Small intestine (tissue), 7 donors: ENCODE measurements around the gene VWA3A. TPM values are rescaled to one million over a fixed set of nuclear protein-coding genes. Genes with fewer than 3 reads are reported as not detected.

Source experiments
- DNase-seq, 2 donors: peaks; one replicate each; pipeline versions ENCODE4 v3.0.0 to v3.0.0-alpha.2; 2013
- FAIRE-seq: peaks from 2 replicates; lab custom pipeline; 2012; peaks lifted over from hg19 to GRCh38; lab: Jason Lieb, UNC
- H3K27ac ChIP-seq, 3 donors: one replicate each; pipeline ENCODE4 v1.5.1; 2013; ENCODE audit warnings: low read length in 2 of 3, mild to moderate bottlenecking in 2 of 3, control low read depth in 1 of 3, inconsistent platforms in 1 of 3, low read depth in 1 of 3, moderate library complexity in 1 of 3
- H3K27me3 ChIP-seq, 3 donors: one replicate each; pipeline ENCODE4 v1.6.1; 2013; ENCODE audit warnings: low read length in 3 of 3, inconsistent platforms in 1 of 3; ENCODE audit not compliant: control insufficient read depth in 3 of 3, insufficient read depth in 3 of 3
- H3K36me3 ChIP-seq, 3 donors: one replicate each; pipeline ENCODE4 v1.6.1; 2013; ENCODE audit warnings: low read length in 3 of 3, inconsistent platforms in 1 of 3, low read depth in 1 of 3, mild to moderate bottlenecking in 1 of 3, moderate library complexity in 1 of 3; ENCODE audit not compliant: control insufficient read depth in 3 of 3, insufficient read depth in 2 of 3
- H3K4me1 ChIP-seq, 3 donors: one replicate each; pipeline ENCODE4 v1.6.1; 2013; ENCODE audit warnings: low read length in 2 of 3, inconsistent platforms in 1 of 3, low read depth in 1 of 3, mild to moderate bottlenecking in 1 of 3, moderate library complexity in 1 of 3; ENCODE audit not compliant: control insufficient read depth in 3 of 3, insufficient read depth in 2 of 3
- H3K4me3 ChIP-seq, 3 donors: one replicate each; pipeline ENCODE4 v1.5.1; 2013; ENCODE audit warnings: low read length in 3 of 3, control low read depth in 1 of 3, inconsistent platforms in 1 of 3, low read depth in 1 of 3, mild to moderate bottlenecking in 1 of 3, moderate library complexity in 1 of 3
- H3K9me3 ChIP-seq, 2 donors: one replicate each; pipeline ENCODE4 v1.6.1; 2013; ENCODE audit warnings: low read depth in 1 of 2, low read length in 1 of 2; ENCODE audit not compliant: control insufficient read depth in 2 of 2, insufficient read depth in 1 of 2
- WGBS, 3 donors: extraction: QIAGEN DNeasy Blood & Tissue Kit; methylation state at CpG; one replicate each; pipeline ENCODE4 v1.1.7; 2013; 5-methylcytosine and 5-hydroxymethylcytosine counted together
- polyA plus RNA-seq, 4 donors: library from polyadenylated mRNA; stranded (reverse) in 3 of 4; unstranded in 1 of 4; fragments of 200-250 nt in 3 of 4; fragments of 120-200 nt in 1 of 4; gene quantifications; one replicate each; pipeline versions ENCODE4 v1.2.1 to v1.2.3, GENCODE V29; 2013
- donor health status: healthy with polysubstance abuse.
- donor health status: control.
- donor health status: control.
- donor health status: Bipolar disorder and iron deficiency.
- donor health status: healthy.

The VWA3A gene
- polyA plus RNA-seq, 4 donors = 0.01 to 0.13 TPM; not detected in 2

DNA sequence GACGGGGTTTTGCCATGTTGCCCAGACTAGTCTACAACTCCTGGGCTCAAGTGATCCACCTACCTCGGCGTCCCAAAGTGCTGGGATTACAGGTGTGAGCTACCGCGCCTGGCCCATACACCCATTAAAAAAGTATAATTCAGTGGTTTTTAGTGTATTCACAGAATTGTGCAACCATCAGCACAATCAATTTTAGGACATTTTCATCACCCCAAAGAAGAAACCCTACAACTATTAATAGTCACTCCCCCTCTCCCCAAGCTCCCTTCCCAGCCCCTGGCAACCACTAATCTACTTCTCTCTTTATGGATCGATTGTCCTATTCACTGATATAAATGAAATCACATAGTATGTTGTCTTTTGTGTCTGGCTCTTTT lies 109.9 kb downstream of the VWA3A start:
- peaks cover 0 to 9% (median 0%) of the 10 kb centered on the region in 3 donors for H3K4me1 ChIP-seq
- H3K4me3 ChIP-seq = no peak overlapping the region
- no peaks in the 10 kb centered on the region for H3K9me3 ChIP-seq
- H3K27me3 ChIP-seq = no peaks in the 10 kb centered on the region
- WGBS, 3 donors = 78 to 92% (median 82%) methylated on average over 6 of the region's 6 CpGs
- H3K27ac ChIP-seq = peak overlapping the region in 1 of 3 donors; percentile 23
- DNase-seq (no peak), FAIRE-seq (no peak)
- H3K36me3 ChIP-seq = no peaks in the 10 kb centered on the region

DNA sequence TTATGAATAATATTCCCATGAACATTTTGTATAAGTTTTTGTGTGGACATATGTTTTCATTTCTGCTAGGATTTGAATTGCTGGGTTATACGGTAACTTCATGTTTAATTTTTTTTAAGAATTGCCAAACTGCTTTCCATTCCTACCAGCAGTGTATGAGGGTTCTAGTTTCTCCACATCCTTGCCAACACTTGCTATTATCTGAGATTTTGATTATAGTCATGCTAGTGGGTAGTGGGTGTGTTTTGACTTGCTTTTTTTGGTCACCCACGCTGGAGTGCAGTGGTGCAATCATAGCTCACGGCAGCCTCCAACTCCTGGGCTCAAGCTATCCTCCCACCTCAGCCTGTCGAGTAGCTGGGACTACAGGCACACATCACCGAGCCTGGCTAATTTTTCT lies 110.8 kb downstream of the VWA3A start:
- peaks cover 0 to 9% (median 5%) of the 10 kb centered on the region in 3 donors for H3K4me1 ChIP-seq
- DNase-seq (no peak), FAIRE-seq (no peak)
- H3K9me3 ChIP-seq = no peaks in the 10 kb centered on the region
- no peaks in the 10 kb centered on the region for H3K27me3 ChIP-seq
- no peak overlapping the region for H3K4me3 ChIP-seq
- peaks cover 0 to 2% (median 0%) of the 10 kb centered on the region in 3 donors for H3K36me3 ChIP-seq
- 85 to 90% (median 89%) methylated on average over 5 of the region's 5 CpGs for WGBS, 3 donors
- no peak overlapping the region for H3K27ac ChIP-seq

DNA sequence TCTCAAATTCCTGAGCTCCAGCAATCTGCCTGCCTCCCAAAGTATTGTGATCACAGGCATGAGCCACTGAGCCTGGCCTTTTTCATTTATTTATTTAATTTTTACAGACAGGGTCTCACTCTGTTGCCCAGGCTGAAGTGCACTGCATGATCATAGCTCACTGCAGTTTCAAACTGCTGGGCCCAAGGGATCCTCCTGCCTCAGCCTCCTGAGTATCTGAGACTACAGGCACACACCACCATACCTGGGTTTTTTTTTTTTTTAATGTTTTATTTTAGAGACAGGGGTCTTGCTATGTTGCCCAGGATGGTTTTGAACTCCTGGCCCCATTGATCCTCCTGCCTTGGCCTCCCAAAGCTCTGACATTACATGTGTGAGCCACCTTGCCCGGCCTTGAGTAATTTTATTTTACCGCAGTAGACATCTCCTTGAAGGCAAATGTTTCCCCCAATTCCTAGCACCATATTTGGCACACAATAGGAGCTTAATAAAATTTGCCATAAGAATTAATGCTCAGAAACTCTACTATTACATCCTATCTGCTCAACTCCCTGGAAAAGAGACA lies 111.8 kb downstream of the VWA3A start:
- H3K27me3 ChIP-seq = no peaks in the 10 kb centered on the region
- no peak overlapping the region for H3K27ac ChIP-seq
- no peaks in the 10 kb centered on the region for H3K9me3 ChIP-seq
- FAIRE-seq (no peak), DNase-seq (no peak)
- H3K4me3 ChIP-seq = no peak overlapping the region
- H3K36me3 ChIP-seq = peaks cover 0 to 3% (median 0%) of the 10 kb centered on the region in 3 donors
- 96 to 100% (median 99%) methylated on average over 2 of the region's 2 CpGs for WGBS, 3 donors
- H3K4me1 ChIP-seq = peaks cover 0 to 9% (median 5%) of the 10 kb centered on the region in 3 donors

DNA sequence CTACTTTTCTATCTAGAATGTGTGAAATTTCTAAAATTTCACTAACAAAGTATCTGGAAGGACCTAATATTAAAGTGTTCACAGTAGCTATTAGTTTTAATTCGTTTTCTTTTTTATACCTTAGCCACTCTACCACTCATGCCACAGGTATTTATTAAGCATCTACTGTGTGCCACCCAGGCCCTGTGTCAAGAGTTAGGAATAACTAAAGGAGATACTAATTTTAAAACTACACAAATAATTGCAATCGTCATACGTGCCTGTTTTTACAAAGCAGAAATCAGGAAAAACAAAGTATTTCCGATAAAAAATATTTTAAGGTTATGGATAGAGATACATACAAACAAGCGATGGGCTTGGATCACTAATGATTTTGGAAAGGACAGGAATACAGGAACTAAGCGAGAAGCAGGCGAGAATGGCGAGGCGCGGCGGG lies 113.3 kb downstream of the VWA3A start:
- Histone ChIP-seq H3K27ac (peak overlapping the region; percentile 5 to 91 (median 89)), H3K4me3 (peak overlapping the region in 2 of 3 donors; percentile 44 to 78), H3K4me1 (peaks cover 0 to 9% (median 5%) of the 10 kb centered on the region in 3 donors), H3K27me3 (no peaks in the 10 kb centered on the region), H3K9me3 (no peaks in the 10 kb centered on the region), H3K36me3 (peaks cover 0 to 14% (median 0%) of the 10 kb centered on the region in 3 donors)
- FAIRE-seq (no peak), DNase-seq (no peak)
- WGBS, 3 donors = 3 to 8% (median 7%) methylated on average over 11 of the region's 11 CpGs

DNA sequence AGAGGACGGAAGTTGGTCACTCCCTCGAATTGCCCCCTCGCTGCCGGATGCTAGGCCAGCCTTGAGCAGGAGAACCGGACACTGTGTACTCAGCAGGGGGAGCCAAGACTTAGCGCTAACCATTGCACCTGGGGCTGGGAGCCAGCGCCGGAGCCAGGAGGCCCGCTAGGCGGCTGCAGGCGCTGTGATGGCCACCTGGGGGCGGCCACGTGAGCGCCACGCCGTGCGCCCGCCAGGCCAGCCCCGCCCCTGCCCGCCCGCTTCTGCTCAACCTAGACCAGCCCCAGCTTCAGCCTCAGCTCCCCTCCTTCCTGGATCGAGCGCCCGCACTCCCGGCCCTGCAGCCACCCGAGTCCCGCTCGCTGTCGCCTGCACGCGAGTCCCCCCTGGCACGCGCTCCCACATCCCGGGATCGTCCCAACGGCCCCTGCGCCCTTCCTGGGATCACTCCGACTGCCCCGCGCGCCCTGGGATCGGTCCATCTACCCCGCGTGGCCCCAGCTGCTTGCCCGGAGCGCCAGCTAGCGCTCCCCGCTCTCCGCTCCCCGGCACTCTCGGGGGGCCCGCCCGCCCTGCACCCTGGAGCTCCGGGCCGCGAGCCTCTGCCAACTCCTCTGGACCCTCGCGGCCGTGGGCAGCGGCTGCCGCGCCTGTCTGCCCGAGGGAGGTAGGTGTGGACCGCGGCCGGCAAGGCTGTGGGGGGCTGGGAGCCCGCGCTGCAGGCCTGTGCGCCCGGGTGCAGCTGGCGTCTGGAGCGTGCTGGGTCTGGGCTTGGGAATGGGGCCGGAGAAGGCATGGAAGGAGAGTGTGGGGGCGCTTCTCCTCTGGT lies 113.9 kb downstream of the VWA3A start, which contains the start of gene EEF2K:
Gene EEF2K (plus strand): TSS at position 266 of the 829 bp plus-strand sequence. CDS start 19,452 bp downstream, outside the sequence.
- 0% methylated on average over 49 to 74 of the region's 74 CpGs for WGBS, 3 donors
- DNase-seq (peak; percentile 95 to 97), FAIRE-seq (no peak)
- Histone ChIP-seq H3K9me3 (no peaks in the 10 kb centered on the region), H3K27ac (peak within 1 kb of the TSS; percentile 57 to 91 (median 89)), H3K27me3 (no peaks in the 10 kb centered on the region), H3K4me1 (peaks cover 0 to 9% (median 5%) of the 10 kb centered on the region in 3 donors), H3K4me3 (peak within 1 kb of the TSS; percentile 72 to 87 (median 78)), H3K36me3 (peaks cover 0 to 21% (median 0%) of the 10 kb centered on the region in 3 donors)

Other genes starting within 250 kb of the VWA3A start
- 100 to 1,000 TPM in 1 of 4 donors, 10 to 100 TPM in 2, 1 to 10 TPM in 1; 9.2 to 109 (median 14.4) TPM for gene NPIPB4, start 234.8 kb upstream of the VWA3A start, polyA plus RNA-seq
- gene UQCRC2, start 139.2 kb upstream of the VWA3A start, polyA plus RNA-seq = 100 to 1,000 TPM; 245 to 408 (median 299) TPM
- gene PDZD9, start 91.4 kb upstream of the VWA3A start, polyA plus RNA-seq = under 1 TPM in 1 of 4 donors, not detected in 3; 0.27 TPM
- 10 to 100 TPM in 1 of 4 donors, 1 to 10 TPM in 3; 3.2 to 13.1 (median 6.4) TPM for gene MOSMO, start 84.4 kb upstream of the VWA3A start, polyA plus RNA-seq
- under 1 TPM in 2 of 4 donors, not detected in 2; 0.01 to 0.03 TPM for gene SDR42E2, start 70.0 kb downstream of the VWA3A start, polyA plus RNA-seq
- gene EEF2K, start 113.7 kb downstream of the VWA3A start, polyA plus RNA-seq = 10 to 100 TPM in 1 of 4 donors, 1 to 10 TPM in 3; 2.4 to 23.5 (median 5.8) TPM
- 10 to 100 TPM; 14.3 to 53.9 (median 21.3) TPM for gene POLR3E, start 204.9 kb downstream of the VWA3A start, polyA plus RNA-seq